GM18951 (cell line): ENCODE measurements around the gene B3GNT7.
A peak's percentile ranks its signal among the peaks of the same experiment; 100 is the strongest.

ENCODE experiments used
- POLR2A ChIP-seq: IDR thresholded peaks from 4 replicates; pipeline ENCODE4 v1.6.1; 2011; ENCODE audit warnings: mild to moderate bottlenecking; ENCODE audit not compliant: insufficient read length, insufficient read depth; ENCODE audit errors: extremely low read depth
- in situ Hi-C: fragments of 300-500 bp; cut with MboI; formaldehyde crosslinking; loops from one replicate; pipeline ENCODE4 v1.12.0; 2022; ENCODE audit warnings: low sequenced_read_pairs, mixed read lengths, inconsistent platforms; ENCODE audit not compliant: unreplicated experiment

B3GNT7 gene

DNA sequence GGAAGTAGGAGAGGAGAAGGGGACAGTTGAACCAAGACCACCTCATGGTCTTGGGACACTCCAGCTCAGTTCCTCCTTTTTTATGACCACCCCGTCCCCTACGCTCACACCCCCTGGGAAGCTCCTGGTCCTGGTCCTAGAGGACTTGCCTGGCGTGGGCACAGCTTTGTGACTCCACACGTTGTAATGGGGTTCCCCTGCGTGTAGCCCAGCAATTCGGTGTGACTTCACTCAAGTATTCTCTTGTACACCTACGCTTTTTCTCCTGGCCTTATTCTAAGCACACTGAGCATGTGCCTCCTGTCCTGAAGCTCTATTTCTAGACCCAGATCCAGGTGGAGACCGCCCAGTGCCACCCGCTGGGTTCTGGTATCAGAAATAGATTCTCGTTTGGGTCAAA, 36.1 kb upstream of the B3GNT7 start:
- in situ Hi-C loops: no loop called here
- TF ChIP-seq POLR2A: no peak

DNA sequence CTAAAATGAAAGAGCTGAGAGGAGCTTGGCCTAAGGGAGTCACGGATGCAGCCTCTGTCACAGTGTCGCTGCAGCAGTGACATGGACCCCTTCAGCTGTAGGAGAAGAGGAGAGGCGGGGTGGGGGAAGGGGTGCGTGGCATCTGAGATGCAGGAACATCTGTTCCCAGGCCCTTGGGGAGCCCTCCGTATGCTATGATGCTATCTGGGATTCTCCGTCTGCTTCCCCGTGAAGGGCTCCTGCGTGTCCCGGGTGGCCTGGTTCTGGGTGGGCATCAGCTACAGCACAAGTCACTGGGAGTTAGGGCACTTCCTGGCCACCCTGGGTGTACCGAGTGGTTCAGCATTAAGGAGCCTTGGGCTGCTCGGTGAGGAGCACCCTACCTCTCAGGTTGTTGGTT, 35.6 kb upstream of the B3GNT7 start:
- TF ChIP-seq POLR2A: no peak
- in situ Hi-C loops: no loop called here

DNA sequence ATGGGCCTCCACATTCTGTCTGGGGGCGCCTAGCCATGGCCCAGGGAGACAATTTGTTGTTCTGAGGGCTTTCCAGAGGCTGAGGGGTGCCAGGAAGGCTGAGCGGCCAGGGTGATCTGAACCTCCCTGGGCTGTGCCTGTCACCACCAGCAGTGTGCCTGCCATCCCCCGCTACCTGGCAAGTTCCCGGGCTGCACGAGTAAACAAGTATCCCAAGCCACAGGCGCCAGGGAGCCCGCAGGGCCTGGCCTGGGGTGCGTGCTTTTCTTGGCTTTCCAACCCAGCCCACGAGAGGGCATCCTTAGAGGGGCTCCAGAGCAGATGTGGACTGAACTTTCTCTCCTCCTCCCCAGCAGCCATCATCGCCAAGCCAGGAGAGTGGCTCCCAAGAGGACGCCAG, 35.1 kb upstream of the B3GNT7 start:
- TF ChIP-seq POLR2A: no peak
- in situ Hi-C loops: no loop called here

DNA sequence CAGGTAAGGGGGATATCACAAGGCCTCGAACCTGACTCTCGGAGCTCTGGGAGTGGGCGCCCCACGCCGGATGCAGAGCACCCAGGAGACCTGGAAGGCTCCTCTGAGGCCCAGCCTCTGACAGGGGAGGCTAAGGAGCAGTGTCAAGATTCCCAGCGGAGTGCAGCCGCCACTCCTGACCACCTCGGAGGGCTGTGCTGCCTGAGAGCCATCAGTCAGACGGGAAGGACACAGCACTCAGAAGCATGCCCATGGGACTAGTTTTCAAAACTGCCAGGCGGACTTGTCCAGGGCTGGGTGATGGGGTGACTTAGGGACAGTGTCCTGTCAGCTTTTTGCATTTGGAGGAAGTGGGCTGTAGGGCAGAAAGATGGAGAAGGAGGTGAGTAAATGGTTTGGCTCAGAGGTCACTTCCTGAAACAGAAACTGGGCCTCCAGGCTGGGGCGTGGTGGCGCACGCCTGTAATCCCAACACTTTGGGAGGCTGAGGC, 34.6 kb upstream of the B3GNT7 start:
- TF ChIP-seq POLR2A: no peak
- in situ Hi-C loops: no loop called here

DNA sequence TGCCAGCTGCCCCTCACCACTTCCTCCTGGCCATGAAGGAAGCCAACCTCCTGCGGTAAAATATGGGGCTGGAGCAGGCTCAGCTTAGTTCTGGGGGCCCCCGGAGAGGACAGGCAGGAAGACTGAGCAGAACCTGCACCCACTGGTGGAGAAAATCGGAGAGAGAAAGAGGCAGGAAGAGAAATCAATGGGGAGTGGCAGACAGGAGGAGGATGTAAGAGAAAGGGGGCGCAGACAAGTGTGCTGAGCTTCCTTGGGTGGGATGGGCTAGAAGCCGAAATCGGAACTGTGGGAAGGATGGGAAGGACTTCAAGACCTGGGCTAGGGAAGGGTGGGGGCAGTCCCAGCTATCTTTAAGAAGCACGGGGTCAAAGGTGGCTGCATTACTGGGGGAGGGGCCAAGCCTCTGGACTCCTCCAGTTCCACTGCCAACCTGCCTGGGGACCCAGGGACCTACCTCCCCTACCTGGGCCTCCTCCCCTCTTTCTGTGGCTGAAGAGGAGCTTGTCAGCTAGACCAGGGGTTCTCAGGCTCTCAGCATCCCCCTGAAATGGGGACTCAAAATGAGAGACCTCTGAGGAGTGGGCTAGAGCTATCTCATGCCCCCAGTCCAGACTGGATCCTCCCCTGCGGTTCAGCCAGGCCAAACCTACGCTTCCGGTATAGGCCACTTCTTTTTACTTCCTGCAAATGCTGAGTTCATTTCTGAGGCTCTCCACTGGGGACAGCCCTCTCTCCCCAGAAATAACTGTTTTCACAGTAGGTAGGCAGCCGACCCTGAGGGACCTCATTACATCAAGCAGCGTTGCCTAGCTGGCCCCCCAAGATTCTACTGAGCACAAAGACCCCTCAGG, 33.6 kb upstream of the B3GNT7 start:
- peak; percentile 45 for TF ChIP-seq POLR2A
- in situ Hi-C loops: no loop called here

DNA sequence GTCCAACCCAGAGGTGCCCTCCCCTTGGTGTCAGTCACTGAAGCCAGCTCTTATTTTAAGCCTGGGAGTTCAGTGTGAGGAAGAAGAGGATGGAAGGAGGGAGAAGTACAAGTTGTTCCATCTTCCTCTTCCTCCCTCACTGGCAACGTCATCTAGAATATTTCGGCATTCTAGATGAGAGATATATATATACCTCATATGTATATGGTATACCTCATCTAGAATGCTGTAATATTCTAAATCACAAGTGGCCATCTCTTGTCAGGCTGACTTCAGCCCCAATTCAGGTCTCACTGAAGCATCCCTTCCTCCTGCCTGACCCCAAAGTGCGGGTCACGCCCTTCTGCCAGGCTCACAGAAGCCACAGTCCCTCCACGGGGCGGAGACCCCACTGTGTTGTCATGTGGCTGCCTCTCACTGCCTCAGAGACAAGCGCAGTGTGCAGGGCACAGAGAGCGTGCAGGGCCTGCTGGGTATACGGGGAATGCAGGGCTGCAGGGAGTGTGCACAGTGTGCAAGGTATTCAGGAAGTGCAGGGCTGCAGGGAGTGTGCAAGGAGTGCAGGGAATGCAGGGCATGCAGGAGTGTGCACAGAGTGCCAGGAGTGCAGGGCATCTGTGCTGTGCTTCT, 32.8 kb upstream of the B3GNT7 start:
- in situ Hi-C loops: no loop called here

DNA sequence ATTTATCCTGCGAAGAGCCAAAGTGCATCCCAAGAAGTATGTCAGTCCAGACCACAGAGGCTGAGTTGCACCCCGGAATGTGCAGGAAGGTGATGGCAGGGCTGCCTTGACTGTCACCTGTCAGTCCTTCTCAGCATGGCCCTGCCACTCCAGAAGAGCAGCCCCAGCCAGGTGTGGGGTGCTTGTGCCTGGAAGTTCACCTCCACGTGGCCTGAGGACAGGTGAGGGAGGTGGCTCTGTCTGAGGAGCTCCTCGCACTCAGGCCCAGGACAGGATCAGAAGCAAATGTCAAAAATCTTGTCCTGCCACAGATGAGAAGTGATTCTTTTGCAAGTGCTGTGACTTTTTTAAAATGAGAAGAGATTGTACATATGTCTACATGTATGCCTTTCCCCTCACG, 31.4 kb upstream of the B3GNT7 start:
- in situ Hi-C loops: no loop called here
- TF ChIP-seq POLR2A: no peak

More for the DNA sequence above, 32.8 kb upstream of the B3GNT7 start:
- no peak for TF ChIP-seq POLR2A

DNA sequence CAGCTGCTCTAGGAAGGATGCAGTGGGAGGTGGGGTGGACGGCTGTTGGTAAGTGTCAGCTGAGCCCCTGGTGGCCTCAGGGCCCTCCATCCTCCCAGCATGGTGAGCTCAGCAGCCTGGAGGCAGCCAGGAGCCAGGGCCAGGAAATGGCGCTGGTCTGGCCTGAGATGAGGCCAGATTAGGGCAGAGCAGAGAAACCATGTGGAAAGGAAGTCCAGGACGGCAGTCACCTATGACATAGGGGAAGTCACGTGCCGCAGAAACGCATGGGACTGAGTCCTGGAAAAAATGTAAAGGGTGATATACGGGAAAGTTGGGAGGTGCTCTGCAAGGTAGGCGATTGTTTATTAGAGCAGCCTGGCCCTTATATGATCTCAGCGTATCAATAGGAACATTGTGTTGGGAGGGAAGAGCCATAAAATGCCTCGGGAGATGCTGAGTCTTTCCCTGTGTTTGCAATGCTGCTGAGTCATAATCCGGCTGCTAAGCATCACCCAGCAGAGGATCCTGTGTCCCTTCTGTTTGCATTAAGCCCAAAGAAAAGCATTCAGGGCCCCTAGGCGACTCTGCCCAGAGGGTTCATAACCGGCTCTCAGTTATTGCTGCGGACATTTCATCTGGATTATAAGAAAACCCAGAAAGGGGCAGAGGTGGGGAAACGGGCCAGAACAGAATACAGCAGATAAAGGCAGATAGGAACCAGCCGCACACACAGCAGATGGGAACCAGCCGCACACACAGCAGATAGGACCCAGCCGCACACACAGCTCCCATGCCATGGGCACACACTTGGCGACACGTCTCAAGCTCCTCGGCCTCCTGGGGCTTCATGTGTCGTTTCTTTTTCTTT, 30.3 kb upstream of the B3GNT7 start:
- in situ Hi-C loops: no loop called here

DNA sequence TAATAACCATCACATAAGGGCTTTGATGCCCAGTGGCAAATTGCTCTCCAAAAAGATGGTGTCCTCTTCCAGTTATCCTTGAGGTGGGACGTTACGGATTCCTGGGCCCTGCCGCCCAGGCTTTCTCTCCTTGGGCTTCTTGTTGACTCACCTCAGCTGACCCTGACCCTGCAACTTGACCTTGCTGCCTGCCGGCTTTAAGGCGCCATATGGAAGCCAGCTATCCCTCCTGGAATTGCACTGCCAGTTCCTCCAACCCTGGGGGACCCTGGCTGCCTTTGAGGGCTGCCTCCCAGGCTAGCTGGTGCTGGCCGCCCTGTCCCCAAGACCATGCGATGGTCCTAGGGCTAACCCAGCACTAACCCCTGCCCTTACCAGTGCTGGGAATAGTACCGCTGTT, 28.3 kb upstream of the B3GNT7 start:
- in situ Hi-C loops: no loop called here
- TF ChIP-seq POLR2A: no peak

More for the DNA sequence above, 30.3 kb upstream of the B3GNT7 start:
- TF ChIP-seq POLR2A: no peak

DNA sequence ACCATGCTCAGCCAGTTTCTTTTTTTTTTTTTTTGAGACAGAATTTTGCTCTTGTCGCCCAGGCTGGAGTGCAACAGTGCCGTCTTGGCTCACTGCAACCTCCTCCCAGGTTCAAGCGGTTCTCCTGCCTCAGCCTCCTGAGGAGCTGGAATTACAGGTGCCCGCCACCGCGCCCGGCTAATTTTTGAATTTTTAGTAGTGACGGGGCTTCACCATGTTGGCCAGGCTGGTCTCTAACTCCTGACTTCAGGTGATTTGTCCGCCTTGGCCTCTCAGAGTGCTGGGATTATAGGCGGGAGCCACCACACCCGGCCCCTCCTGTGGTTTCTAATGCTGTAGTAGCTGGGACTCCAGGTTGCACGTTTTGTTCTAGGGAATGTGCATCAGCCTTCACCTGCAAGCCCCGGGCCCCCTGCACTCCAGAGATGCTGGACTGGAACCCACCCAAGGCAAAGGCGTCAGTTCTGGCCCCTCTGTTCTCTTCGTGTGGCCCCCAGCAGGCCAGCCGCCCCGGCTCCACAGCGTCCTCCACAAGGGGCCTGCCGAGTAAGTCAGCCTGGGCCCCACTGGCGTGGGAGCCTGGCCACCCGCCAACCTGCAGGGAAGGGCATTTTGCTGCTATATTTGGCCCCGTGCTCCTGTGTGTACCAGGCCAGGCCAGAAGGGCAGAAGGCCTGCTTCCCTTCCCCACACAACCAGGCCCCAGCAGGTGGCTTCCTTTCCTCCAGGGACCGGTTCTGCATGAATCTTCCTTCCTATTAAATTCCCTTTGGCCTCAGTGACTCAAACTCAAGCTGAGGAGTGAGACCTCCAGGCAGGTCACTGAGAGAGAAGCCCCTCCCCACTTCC, 25.7 kb upstream of the B3GNT7 start:
- in situ Hi-C loops: no loop called here
- no peak for TF ChIP-seq POLR2A

DNA sequence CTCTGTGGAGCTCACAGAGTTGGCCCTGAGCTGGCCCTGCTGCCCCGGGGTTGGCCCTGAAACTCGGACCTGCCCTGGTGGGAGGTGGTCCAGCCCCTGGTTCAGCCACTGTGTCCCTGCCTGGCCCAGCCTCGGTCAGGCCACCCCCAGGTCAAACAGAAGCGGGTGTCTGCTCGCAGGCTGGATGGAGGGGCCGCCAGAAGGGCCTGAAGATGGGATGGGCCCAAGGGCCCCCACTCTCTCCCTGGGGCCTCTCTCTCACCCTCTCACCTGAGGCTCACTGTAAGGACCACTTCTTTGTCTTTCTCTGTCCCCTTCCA, 25.1 kb upstream of the B3GNT7 start:
- TF ChIP-seq POLR2A: no peak
- in situ Hi-C loops: no loop called here

DNA sequence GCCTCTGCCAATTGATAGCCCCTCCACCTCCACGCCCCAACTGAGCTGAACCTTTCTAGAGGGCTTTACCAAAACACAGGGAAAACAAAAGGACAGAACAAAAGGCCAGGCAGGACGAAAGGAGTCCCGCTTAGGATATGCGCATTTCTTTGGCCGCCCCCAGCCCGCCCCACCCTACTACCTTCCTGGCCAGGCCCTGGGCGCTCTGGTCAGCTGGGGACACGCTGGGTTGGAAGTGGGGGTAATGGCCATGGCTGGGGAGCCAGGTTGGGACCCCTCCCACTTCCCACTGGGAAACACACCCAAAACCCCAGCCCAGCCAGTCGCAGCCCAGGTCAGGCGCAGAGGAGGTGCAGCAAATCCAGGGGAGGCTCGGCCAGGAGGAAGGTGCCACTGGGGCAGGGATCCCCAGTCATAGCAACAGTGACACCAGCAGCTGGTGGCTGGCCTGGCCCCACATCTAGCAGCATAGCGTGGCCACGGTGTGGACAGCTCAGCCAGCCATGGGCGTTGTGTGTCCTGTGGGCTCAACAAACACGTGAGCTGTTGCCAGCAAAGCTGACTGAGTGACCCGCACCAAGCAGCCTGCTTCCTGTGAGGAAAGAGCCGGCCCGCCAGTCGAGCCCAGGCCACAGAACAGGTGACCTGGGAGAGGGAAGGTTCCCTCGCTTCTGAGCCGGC, 24.6 kb upstream of the B3GNT7 start:
- TF ChIP-seq POLR2A: no peak
- in situ Hi-C loops: no loop called here
